Posterior cingulate gyrus (tissue), 11 donors: ENCODE results near the gene PHLDB3.

Source experiments
- DNase-seq, 10 donors: peaks; one replicate each; pipeline versions ENCODE4 v3.0.0 to v3.0.0-alpha.2; 2020 to 2021; ENCODE audit warnings: mixed read lengths in 3 of 10
- intact Hi-C: fragments of 100-400 bp; cut with DNase I; formaldehyde crosslinking; loops from one replicate; pipeline ENCODE4 v1.15.1; 2023

PHLDB3 gene

GRCh38 chr19:43502419-43502976, 2.0 kb downstream of the PHLDB3 start:
- peak in 1 of 10 donors; percentile 54 for DNase-seq
- intact Hi-C loops, result loop anchor here (5.0 kb wide), 1 partner anchor 55 kb away; no protein-coding TSS in a partner anchor

GRCh38 chr19:43501661-43502418, 2.7 kb downstream of the PHLDB3 start:
- intact Hi-C loops, result loop anchor here (5.0 kb wide), 1 partner anchor 55 kb away; no protein-coding TSS in a partner anchor
- peak in 2 of 10 donors; percentile 44 to 77 for DNase-seq

- intact Hi-C loops, result no loop called here
Observed at GRCh38 chr19:43499042-43499441, 5.5 kb downstream of the PHLDB3 start.

GRCh38 chr19:43498233-43498842, 6.2 kb downstream of the PHLDB3 start:
- DNase-seq, result peak in 2 of 10 donors; percentile 24 to 34

More at GRCh38 chr19:43499042-43499441, 5.5 kb downstream of the PHLDB3 start:
- DNase-seq, result peak in 3 of 10 donors; percentile 39 to 67 (median 42)

GRCh38 chr19:43496960-43497359, 7.6 kb downstream of the PHLDB3 start:
- peak in 3 of 10 donors; percentile 55 to 81 (median 65) for DNase-seq
- intact Hi-C loops, result no loop called here

More at GRCh38 chr19:43498233-43498842, 6.2 kb downstream of the PHLDB3 start:
- intact Hi-C loops, result no loop called here

- intact Hi-C loops, result no loop called here
- peak in 3 of 10 donors; percentile 20 to 70 (median 52) for DNase-seq
Observed at GRCh38 chr19:43495082-43495481, 9.5 kb downstream of the PHLDB3 start.

- peak in 2 of 10 donors; percentile 22 to 27 for DNase-seq
- intact Hi-C loops, result no loop called here
Observed at GRCh38 chr19:43490759-43491158, 13.8 kb downstream of the PHLDB3 start.

GRCh38 chr19:43489979-43490599, 14.5 kb downstream of the PHLDB3 start:
- peak in 2 of 10 donors; percentile 3 to 39 for DNase-seq
- intact Hi-C loops, result no loop called here

GRCh38 chr19:43489310-43489709, 15.2 kb downstream of the PHLDB3 start:
- DNase-seq, result no peak
- intact Hi-C loops, result no loop called here

- DNase-seq, result peak in 2 of 10 donors; percentile 15
- intact Hi-C loops, result no loop called here
Observed at GRCh38 chr19:43488179-43488578, 16.4 kb downstream of the PHLDB3 start.

- no peak for DNase-seq
- intact Hi-C loops, result no loop called here
Observed at GRCh38 chr19:43486412-43486811, 18.1 kb downstream of the PHLDB3 start.

- intact Hi-C loops, result no loop called here
- no peak for DNase-seq
Observed at GRCh38 chr19:43485951-43486350, 18.6 kb downstream of the PHLDB3 start.

GRCh38 chr19:43483281-43483680, 21.3 kb downstream of the PHLDB3 start:
- peak in 1 of 10 donors; percentile 1 for DNase-seq

GRCh38 chr19:43482193-43482592, 22.4 kb downstream of the PHLDB3 start:
- DNase-seq, result no peak
- intact Hi-C loops, result no loop called here

More at GRCh38 chr19:43483281-43483680, 21.3 kb downstream of the PHLDB3 start:
- intact Hi-C loops, result no loop called here

- intact Hi-C loops, result no loop called here
- DNase-seq, result peak in 1 of 10 donors; percentile 55
Observed at GRCh38 chr19:43481701-43482100, 22.8 kb downstream of the PHLDB3 start.

- intact Hi-C loops, result no loop called here
- no peak for DNase-seq
Observed at GRCh38 chr19:43480574-43480973, 24.0 kb downstream of the PHLDB3 start.

- peak in 2 of 10 donors; percentile 5 to 10 for DNase-seq
- intact Hi-C loops, result no loop called here
Observed at GRCh38 chr19:43479961-43480561, 24.5 kb downstream of the PHLDB3 start.

GRCh38 chr19:43479226-43479625, 25.3 kb downstream of the PHLDB3 start:
- DNase-seq, result peak in 1 of 10 donors; percentile 49
- intact Hi-C loops, result no loop called here

GRCh38 chr19:43478323-43478722, 26.2 kb downstream of the PHLDB3 start:
- intact Hi-C loops, result no loop called here

GRCh38 chr19:43476606-43477005, 27.9 kb downstream of the PHLDB3 start:
- intact Hi-C loops, result no loop called here
- DNase-seq, result no peak

More at GRCh38 chr19:43478323-43478722, 26.2 kb downstream of the PHLDB3 start:
- peak in 1 of 10 donors; percentile 2 for DNase-seq
